DMS 273 (cell line): ENCODE measurements around the gene CFAP57.
"Not testable (repeated sequence)": the region's sequence is repeated elsewhere in the genome, so short reads cannot be mapped to it uniquely, and the experiment has no call there.

Experiments used
- DNase-seq: peaks from one replicate; lab custom pipeline; 2025; ENCODE audit not compliant: unreplicated experiment; lab: John Stamatoyannopoulos, UW

The CFAP57 gene

GRCh38 chr1:43171876-43172526, at the start of gene CFAP57, which contains the start of gene EBNA1BP2:
Gene CFAP57, plus strand, starts transcription at chr1:43172330. Its CDS starts 424 bp downstream, at chr1:43172754.
Gene EBNA1BP2, minus strand, starts transcription at chr1:43172290. Its CDS starts 172 bp downstream, at chr1:43172118.
- peak; percentile 97 for DNase-seq

DNA sequence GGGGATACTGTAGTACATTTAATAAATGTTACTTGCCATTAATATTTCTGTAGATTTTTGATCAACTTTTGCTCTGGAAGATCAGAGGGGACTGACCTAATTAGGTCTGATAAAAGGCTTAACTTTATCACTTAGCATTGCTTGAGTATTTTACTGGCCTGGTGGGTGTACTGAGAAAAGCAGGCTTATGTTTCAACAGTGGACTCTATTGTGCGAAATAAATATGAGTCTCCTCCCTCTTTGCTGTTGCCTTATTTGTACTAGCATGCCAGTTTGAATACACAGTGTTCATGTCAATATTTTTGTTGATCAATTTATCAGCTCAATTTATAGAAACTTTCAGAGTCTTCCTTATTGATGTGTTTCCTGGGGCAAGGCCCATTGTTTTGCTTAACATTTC, 49.1 kb upstream of the CFAP57 start:
- DNase-seq = no peak

DNA sequence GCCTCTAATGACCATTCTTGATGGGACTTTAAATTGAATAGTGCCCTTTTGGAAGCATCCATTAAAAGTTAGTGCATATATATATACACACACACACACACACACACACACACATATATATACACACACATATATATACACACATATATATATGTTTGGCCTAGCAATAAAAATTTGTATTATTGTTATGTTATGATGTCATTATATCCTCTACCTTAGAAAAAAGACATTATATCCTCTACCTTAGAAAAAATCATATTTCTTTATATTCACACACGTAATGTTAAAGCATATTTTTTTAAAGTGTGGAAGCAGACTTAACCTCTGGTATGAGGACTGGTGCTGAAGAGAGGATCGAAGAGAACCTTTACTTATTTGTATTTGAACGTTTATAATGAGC, 43.3 kb upstream of the CFAP57 start:
- no peak for DNase-seq

- DNase-seq = no peak
Observed at GRCh38 chr1:43129426-43129825, 42.7 kb upstream of the CFAP57 start.

DNA sequence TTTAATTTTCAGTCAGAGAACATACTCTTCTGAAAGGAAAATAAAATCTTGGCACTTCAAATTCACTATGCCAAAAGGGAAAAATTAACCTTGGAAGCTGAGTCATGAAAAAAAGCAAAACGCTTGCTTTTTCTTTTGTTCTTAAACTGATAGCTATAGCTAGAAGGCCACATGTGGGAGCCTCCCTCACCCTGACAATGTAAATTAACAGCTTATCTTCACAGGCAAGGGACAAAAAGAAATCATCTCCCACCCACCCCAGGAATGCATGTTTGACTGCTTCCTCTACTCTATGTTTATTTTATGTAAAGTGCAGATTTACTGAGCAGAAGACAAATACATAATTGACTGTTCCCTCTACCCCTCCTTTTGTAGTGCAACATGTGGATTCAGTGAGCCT, 38.1 kb upstream of the CFAP57 start:
- no peak for DNase-seq

DNA sequence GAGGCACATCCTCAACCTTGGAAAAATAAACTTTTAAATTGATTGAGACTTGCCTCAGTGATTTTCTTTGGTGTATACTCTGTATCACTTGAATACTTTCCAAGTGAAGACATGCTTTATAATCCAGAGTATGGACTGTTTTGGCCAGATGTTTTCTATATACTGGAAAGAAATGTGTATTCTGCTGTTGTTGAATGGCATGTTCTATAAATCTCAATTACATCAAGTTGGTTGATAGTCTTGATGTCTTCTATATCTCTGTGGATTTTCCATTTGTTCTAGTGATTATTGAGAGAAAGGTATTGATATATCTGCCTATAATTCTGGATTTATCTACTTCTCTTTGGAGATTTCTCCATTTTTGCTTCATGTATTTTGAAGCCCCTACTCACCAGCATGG, 37.5 kb upstream of the CFAP57 start:
- DNase-seq = no peak

- DNase-seq = no peak
Observed at GRCh38 chr1:43135857-43136781, 36.0 kb upstream of the CFAP57 start.

- DNase-seq = peak; percentile 5
Observed at GRCh38 chr1:43137445-43138052, 34.6 kb upstream of the CFAP57 start.

GRCh38 chr1:43139295-43139694, 32.8 kb upstream of the CFAP57 start:
- not testable (repeated sequence) for DNase-seq

DNA sequence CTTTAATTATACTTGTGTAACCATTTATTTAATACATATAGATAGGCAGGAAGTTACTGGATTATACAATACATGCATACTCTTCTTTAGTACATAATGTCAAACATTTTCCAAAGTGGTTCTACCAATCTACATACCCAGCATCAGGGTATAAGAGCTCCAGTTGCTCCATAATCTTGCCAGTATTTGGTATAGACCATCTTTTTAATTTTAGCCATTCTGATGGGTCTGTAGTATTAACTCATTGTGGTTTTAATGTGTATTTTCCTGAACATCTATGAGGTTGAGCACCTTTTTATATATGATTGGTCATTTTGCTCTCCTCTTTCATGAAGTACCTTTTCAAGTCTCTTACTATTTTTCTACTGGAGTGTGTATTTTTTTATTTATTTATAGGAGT, 32.1 kb upstream of the CFAP57 start:
- no peak for DNase-seq

DNA sequence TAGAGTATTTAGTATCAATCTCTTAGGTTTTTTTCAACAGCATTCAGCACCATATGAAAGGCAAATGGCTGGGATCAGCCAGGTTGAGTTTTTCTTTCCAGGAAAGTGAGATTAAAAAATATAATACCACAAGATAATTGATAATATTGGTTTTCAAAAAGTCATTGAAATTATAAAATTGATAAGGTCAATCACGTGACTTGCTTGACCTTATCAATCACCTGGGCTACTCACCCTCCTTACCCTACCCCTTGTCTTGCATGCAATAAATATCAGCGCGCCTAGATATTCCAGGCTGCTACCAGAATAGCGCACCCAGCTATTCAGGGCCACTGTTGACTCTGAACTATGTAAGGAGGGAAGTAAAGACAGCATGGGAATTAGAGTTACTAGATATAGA, 31.5 kb upstream of the CFAP57 start:
- no peak for DNase-seq

DNA sequence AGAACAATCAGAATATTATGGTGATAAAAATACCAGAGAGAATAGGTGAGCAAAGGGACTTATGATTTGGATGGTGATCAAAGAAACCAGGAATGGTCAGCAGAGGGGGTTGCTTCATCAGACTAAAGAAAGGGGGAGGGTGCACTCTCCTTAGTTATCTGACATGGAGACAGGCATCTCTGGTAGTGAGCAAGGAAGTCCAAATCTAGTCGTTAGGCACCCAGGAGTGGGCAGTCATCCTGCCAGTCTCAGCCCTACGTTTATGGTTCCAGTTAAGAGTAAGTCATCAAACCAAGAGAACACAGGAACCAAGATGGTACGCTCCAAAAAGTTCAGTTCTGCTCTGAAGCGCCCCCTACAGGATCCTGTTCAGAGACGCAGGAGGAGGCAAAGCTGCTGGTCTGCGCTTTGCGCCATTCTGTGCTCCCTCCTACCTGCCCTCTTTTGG, 28.7 kb upstream of the CFAP57 start:
- DNase-seq = peak; percentile 59

- DNase-seq = no peak
Observed at GRCh38 chr1:43144237-43144636, 27.9 kb upstream of the CFAP57 start.

DNA sequence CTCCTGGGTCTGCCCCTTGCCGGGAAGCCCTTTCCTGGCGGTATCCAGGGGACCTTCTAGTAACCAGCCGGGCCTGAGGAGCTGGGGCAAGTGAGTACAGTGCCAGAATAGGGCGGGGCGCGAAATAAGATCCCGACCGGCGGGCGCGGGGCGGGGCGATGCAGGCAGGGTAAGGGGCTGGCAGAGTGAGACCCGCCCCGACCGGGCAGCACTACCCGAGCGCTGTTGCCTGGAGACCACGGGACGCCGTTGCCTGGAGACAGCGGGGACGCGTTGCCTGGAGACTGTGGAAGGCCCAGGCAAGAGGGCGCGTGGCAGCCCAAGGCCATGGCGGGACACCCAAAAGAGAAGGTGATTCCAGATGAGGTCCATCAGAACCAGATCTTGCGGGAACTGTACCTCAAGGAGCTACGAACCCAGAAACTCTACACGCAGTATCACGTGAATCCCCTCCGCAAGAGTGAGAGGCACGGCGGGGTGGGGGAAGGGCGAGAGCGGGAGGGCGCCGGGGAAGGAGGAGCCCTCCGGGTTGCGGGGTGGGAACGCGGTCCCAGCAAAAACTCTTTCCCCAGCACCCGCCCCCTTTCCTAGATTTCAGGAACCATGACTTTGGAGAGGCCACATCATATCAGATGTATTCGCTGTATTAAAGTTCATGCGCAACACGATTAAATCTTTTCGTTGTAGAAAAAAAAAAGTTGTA, 24.4 kb upstream of the CFAP57 start:
- peak; percentile 98 for DNase-seq

DNA sequence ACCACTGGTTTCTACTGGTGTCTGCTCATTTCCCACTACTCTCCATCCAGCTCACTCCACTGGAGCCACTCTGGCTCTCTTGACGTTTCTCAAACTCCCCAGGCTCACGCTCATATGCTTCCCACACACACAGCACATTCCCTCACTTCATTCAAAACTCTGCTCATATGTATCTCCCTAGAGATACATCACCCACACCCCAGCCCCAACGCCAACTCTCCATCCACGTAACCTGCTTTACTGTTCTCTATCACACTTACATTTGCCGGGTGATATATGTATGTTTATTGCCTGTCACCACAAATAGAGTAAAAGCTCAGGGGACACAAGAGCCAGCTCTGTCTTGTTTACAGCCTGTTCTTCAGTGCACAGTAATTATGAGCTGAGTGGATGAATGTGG, 22.2 kb upstream of the CFAP57 start:
- no peak for DNase-seq

DNA sequence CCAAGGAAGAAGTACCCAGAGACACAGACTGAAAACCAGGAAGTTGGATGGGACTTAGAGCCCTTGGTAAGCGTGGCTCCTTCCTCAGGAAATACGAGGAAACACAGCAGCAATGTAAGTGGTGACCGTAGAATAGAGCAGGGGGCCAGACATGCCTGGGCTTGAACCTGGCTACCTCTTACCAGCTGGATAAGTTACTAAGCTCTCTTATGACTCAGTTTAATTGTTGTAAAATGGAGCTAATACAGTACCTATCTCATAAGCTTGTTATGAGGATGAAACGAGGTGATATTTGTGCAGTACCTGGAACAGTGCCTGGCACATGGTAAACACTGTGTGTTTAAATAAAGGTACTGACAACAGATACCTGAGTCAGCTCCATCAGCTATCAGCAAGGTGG, 19.3 kb upstream of the CFAP57 start:
- DNase-seq = peak; percentile 58

- DNase-seq = no peak
Observed at GRCh38 chr1:43153443-43153842, 18.7 kb upstream of the CFAP57 start.

- DNase-seq = no peak
Observed at GRCh38 chr1:43156026-43156425, 16.1 kb upstream of the CFAP57 start.

DNA sequence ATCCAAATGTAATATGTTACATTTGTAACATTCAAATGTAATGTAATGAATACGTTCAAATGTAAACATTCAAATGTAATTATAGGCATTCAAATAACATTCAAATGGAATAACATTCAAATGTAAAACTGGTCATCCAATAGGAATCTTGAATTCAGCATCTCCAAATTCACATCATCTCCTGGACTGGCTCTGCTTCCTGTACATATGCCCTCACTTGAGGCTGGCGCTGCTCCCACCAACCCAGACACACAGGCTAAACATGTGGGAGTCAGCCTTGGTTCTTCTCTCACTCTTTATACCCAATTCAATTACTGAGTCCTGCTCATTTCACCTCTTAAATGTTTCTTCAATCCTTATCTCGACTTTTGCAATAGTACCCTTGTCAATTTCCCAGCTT, 7.0 kb upstream of the CFAP57 start:
- DNase-seq = no peak

GRCh38 chr1:43165765-43166164, 6.4 kb upstream of the CFAP57 start:
- no peak for DNase-seq

- DNase-seq = peak; percentile 34
Observed at GRCh38 chr1:43171312-43171875, 736 bp upstream of the CFAP57 start.
